ENCODE results near the gene VPS51. TPM values are rescaled to one million over a fixed set of nuclear protein-coding genes. Genes with fewer than 3 reads are reported as not detected.
A peak's percentile ranks its signal among the peaks of the same experiment; 100 is the strongest.

The VPS51 gene
- total and polyA plus RNA-seq, 2 donors from 2014 or later, result 98.3 to 110 TPM

GRCh38 chr11:65129649-65130441 is 33.8 kb downstream of the VPS51 start:
- no peaks in the 10 kb centered on the region for H3K27me3 ChIP-seq (ENCODE audit: control insufficient read depth, insufficient read depth, low read length)
- H3K4me3 ChIP-seq (ENCODE audit: low read length in 3 of 3), result no peak overlapping the region
- FAIRE-seq (no peak), DNase-seq (peak in 2 of 5 donors; percentile 6 to 25)
- peaks cover 5 to 68% (median 28%) of the 10 kb centered on the region in 3 donors for H3K36me3 ChIP-seq (ENCODE audit: control insufficient read depth in 2 of 3, insufficient read depth in 3 of 3, low read length in 3 of 3)
- intact Hi-C loops (cut with DNase I), result no loop called here
- peaks cover 3 to 17% (median 13%) of the 10 kb centered on the region in 3 donors for H3K4me1 ChIP-seq (ENCODE audit: control insufficient read depth in 2 of 3, insufficient read depth in 2 of 3, low read depth in 1 of 3, low read length in 3 of 3)
- H3K9ac ChIP-seq (ENCODE audit: low read length in 3 of 3), result no peak overlapping the region
- H3K9me3 ChIP-seq (ENCODE audit: control insufficient read depth in 2 of 3, insufficient read depth in 1 of 3, low read length in 3 of 3), result no peaks in the 10 kb centered on the region
- H3K27ac ChIP-seq (ENCODE audit: low read depth in 2 of 2, low read length in 2 of 2), result no peak overlapping the region
- no peak for TF ChIP-seq CTCF (IDR thresholded peaks at IDR 0.05; ENCODE audit: borderline replicate concordance, extremely low read depth, insufficient read depth)

GRCh38 chr11:65130631-65131416 is 34.8 kb downstream of the VPS51 start:
- DNase-seq (peak in 1 of 5 donors; percentile 7), FAIRE-seq (no peak)
- Histone ChIP-seq H3K9me3 (ENCODE audit: control insufficient read depth in 2 of 3, insufficient read depth in 1 of 3, low read length in 3 of 3) (no peaks in the 10 kb centered on the region), H3K4me3 (ENCODE audit: low read length in 3 of 3) (no peak overlapping the region), H3K4me1 (ENCODE audit: control insufficient read depth in 2 of 3, insufficient read depth in 2 of 3, low read depth in 1 of 3, low read length in 3 of 3) (peaks cover 3 to 22% (median 15%) of the 10 kb centered on the region in 3 donors), H3K27ac (ENCODE audit: low read depth in 2 of 2, low read length in 2 of 2) (no peak overlapping the region), H3K27me3 (ENCODE audit: control insufficient read depth, insufficient read depth, low read length) (no peaks in the 10 kb centered on the region), H3K36me3 (ENCODE audit: control insufficient read depth in 2 of 3, insufficient read depth in 3 of 3, low read length in 3 of 3) (peaks cover 5 to 60% (median 23%) of the 10 kb centered on the region in 3 donors), H3K9ac (ENCODE audit: low read length in 3 of 3) (no peak overlapping the region)
- intact Hi-C loops (cut with DNase I), result no loop called here
- no peak for TF ChIP-seq CTCF (IDR thresholded peaks at IDR 0.05; ENCODE audit: borderline replicate concordance, extremely low read depth, insufficient read depth)

- Histone ChIP-seq H3K9ac (ENCODE audit: low read length in 3 of 3) (no peak overlapping the region), H3K27ac (ENCODE audit: low read depth in 2 of 2, low read length in 2 of 2) (no peak overlapping the region), H3K4me3 (ENCODE audit: low read length in 3 of 3) (no peak overlapping the region), H3K27me3 (ENCODE audit: control insufficient read depth, insufficient read depth, low read length) (no peaks in the 10 kb centered on the region), H3K4me1 (ENCODE audit: control insufficient read depth in 2 of 3, insufficient read depth in 2 of 3, low read depth in 1 of 3, low read length in 3 of 3) (peaks cover 3 to 22% (median 15%) of the 10 kb centered on the region in 3 donors), H3K36me3 (ENCODE audit: control insufficient read depth in 2 of 3, insufficient read depth in 3 of 3, low read length in 3 of 3) (peaks cover 5 to 57% (median 22%) of the 10 kb centered on the region in 3 donors), H3K9me3 (ENCODE audit: control insufficient read depth in 2 of 3, insufficient read depth in 1 of 3, low read length in 3 of 3) (no peaks in the 10 kb centered on the region)
- TF ChIP-seq CTCF (IDR thresholded peaks at IDR 0.05; ENCODE audit: borderline replicate concordance, extremely low read depth, insufficient read depth), result no peak
- DNase-seq (no peak), FAIRE-seq (no peak)
- intact Hi-C loops (cut with DNase I), result no loop called here
Measured at GRCh38 chr11:65131417-65131776, 35.4 kb downstream of the VPS51 start.
